ENCODE results near the gene CLDN18. TPM values are rescaled to one million over a fixed set of nuclear protein-coding genes. Genes with fewer than 3 reads are reported as not detected.

Gene CLDN18
- total and polyA plus RNA-seq, 10 of the 15 experiments (the other 5 are each of a cell fraction or from before 2014, with no cell fraction given), result 0.05 to 0.28 (median 0.18) TPM; not detected in 1

- H3K27me3 ChIP-seq (replicated peaks in 1 of 2; ENCODE audit: control insufficient read depth in 2 of 2, insufficient read depth in 2 of 2, low read length in 1 of 2), result peaks cover 0 to 2% of the 10 kb centered on the region in 2 experiments; a peak in 3 of 4 replicates
- H3K79me2 ChIP-seq (ENCODE audit: control insufficient read depth, insufficient read depth, low read length), result no peaks in the 10 kb centered on the region
- intact Hi-C loops (cut with micrococcal nuclease; ENCODE audit: unreplicated experiment), result loop anchor here (1.0 to 2.0 kb wide), 2 partner anchors 51 to 854 kb away; no protein-coding TSS in a partner anchor
- DNase-seq (ENCODE audit: low read depth, low spot score), result no peak
- H3K4me2 ChIP-seq (ENCODE audit: control insufficient read depth, insufficient read depth), result no peak overlapping the region
- H3K36me3 ChIP-seq (ENCODE audit: control insufficient read depth in 2 of 2, insufficient read depth in 2 of 2, low read length in 1 of 2), result no peaks in the 10 kb centered on the region
- H4K20me1 ChIP-seq (ENCODE audit: control insufficient read depth, insufficient read depth), result no peaks in the 10 kb centered on the region
- no peak overlapping the region for H3K4me3 ChIP-seq
- CTCF ChIA-PET, result interaction anchor here (0.8 to 2.8 kb wide), 13 partner anchors 8 to 275 kb away, joined by 3 to 31 read pairs (median 4); partner anchors contain the start of gene DZIP1L
- no peak overlapping the region for H2AFZ ChIP-seq (ENCODE audit: control insufficient read depth, low read depth, low read length)
- H3K4me1 ChIP-seq (ENCODE audit: control insufficient read depth, insufficient read depth, low read length), result peaks cover 13% of the 10 kb centered on the region
- POLR2A ChIA-PET, result no interaction called here
- peak; percentile 91 for ATAC-seq
- no peak overlapping the region for H3K9ac ChIP-seq (ENCODE audit: control insufficient read depth, insufficient read depth, low read length)
- RAD21 ChIA-PET (ENCODE audit: unreplicated experiment), result interaction anchor here (0.7 to 1.2 kb wide), 5 partner anchors 50 to 958 kb away, joined by 3 to 11 read pairs (median 3); no protein-coding TSS in a partner anchor
- in situ Hi-C loops (cut with MboI), result loop anchor here (5.0 to 10.0 kb wide), 2 partner anchors 49 to 846 kb away; partner anchors contain the start of gene DZIP1L
- FAIRE-seq, result peak; percentile 98
- H3K27ac ChIP-seq (ENCODE audit: control insufficient read depth, insufficient read depth), result no peak overlapping the region
- 3% methylated on average over 14 of the region's 14 CpGs for whole genome bisulfite sequencing (ENCODE audit: insufficient coverage, insufficient replicate concordance, low lambda C conversion rate, missing lambda C conversion rate)
- SMC1A ChIA-PET (ENCODE audit: uncharacterized antibody, unreplicated experiment), result interaction anchor here (5.4 kb wide), 1 partner anchor 50 kb away, joined by 45 read pairs; no protein-coding TSS in a partner anchor
- no TSS peak for BruUV-seq (replicated peaks)
- no peaks in the 10 kb centered on the region for H3K9me3 ChIP-seq (replicated peaks; ENCODE audit: control insufficient read depth, insufficient read depth, low read length)
- TF ChIP-seq SMC3 (IDR thresholded peaks at IDR 0.05; ENCODE audit: borderline replicate concordance, low read length) (peak; percentile 94), NKRF (conservative IDR thresholded peaks at IDR 0.05) (no peak), TARDBP (IDR thresholded peaks at IDR 0.05; ENCODE audit: borderline replicate concordance) (no peak), REST (IDR thresholded peaks at IDR 0.05; ENCODE audit: low read depth, low read length) (no peak), HSF1 (IDR thresholded peaks at IDR 0.05; ENCODE audit: low read depth, low read length) (no peak), NFYA (IDR thresholded peaks at IDR 0.05; ENCODE audit: borderline replicate concordance, low read depth, low read length) (no peak), MYC (IDR thresholded peaks at IDR 0.05; ENCODE audit: insufficient read depth, insufficient read length, insufficient replicate concordance, low read length, severe bottlenecking) (no peak)
- TF ChIP-seq, protein P1, sequence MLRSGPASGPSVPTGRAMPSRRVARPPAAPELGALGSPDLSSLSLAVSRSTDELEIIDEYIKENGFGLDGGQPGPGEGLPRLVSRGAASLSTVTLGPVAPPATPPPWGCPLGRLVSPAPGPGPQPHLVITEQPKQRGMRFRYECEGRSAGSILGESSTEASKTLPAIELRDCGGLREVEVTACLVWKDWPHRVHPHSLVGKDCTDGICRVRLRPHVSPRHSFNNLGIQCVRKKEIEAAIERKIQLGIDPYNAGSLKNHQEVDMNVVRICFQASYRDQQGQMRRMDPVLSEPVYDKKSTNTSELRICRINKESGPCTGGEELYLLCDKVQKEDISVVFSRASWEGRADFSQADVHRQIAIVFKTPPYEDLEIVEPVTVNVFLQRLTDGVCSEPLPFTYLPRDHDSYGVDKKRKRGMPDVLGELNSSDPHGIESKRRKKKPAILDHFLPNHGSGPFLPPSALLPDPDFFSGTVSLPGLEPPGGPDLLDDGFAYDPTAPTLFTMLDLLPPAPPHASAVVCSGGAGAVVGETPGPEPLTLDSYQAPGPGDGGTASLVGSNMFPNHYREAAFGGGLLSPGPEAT (IDR thresholded peaks at IDR 0.05; ENCODE audit: low read depth), result no peak
- TF ChIP-seq, protein P2, sequence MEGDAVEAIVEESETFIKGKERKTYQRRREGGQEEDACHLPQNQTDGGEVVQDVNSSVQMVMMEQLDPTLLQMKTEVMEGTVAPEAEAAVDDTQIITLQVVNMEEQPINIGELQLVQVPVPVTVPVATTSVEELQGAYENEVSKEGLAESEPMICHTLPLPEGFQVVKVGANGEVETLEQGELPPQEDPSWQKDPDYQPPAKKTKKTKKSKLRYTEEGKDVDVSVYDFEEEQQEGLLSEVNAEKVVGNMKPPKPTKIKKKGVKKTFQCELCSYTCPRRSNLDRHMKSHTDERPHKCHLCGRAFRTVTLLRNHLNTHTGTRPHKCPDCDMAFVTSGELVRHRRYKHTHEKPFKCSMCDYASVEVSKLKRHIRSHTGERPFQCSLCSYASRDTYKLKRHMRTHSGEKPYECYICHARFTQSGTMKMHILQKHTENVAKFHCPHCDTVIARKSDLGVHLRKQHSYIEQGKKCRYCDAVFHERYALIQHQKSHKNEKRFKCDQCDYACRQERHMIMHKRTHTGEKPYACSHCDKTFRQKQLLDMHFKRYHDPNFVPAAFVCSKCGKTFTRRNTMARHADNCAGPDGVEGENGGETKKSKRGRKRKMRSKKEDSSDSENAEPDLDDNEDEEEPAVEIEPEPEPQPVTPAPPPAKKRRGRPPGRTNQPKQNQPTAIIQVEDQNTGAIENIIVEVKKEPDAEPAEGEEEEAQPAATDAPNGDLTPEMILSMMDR (IDR thresholded peaks at IDR 0.05 in 2 of 3, conservative IDR thresholded peaks at IDR 0.05 in 1 of 3; ENCODE audit: control insufficient read depth in 2 of 3, extremely low read depth in 1 of 3, insufficient read depth in 1 of 3, low read depth in 3 of 3, low read length in 3 of 3), result peak; percentile 94 to 99 (median 98)
These were observed 58.7 kb downstream of the CLDN18 start for GRCh38 chr3:138068579-138069174.

Measured in GM12878 (cell line).